CD4-positive, alpha-beta T cell treated with Interferon alpha-2 for 1 hour (primary cell): ENCODE measurements around the gene PM20D2.

ENCODE experiments used
- DNase-seq, 2 donors: peaks; one replicate each; pipeline ENCODE4 v3.0.0-alpha.2; 2020 to 2022

PM20D2 gene

GRCh38 chr6:89204096-89204495 lies 58.2 kb downstream of the PM20D2 start:
- no peak for DNase-seq

- DNase-seq: no peak
Observed at GRCh38 chr6:89205819-89206218, 60.0 kb downstream of the PM20D2 start.

- DNase-seq: no peak
Observed at GRCh38 chr6:89208551-89208950, 62.7 kb downstream of the PM20D2 start.

- DNase-seq: no peak
Observed at GRCh38 chr6:89209457-89209856, 63.6 kb downstream of the PM20D2 start.

GRCh38 chr6:89212472-89212871 lies 66.6 kb downstream of the PM20D2 start:
- no peak for DNase-seq

- no peak for DNase-seq
Observed at GRCh38 chr6:89214197-89214596, 68.3 kb downstream of the PM20D2 start.
